Left ventricle myocardium superior (tissue), 1 donor: Measurements from ENCODE around the gene RAD21L1. TPM values are rescaled to one million over a fixed set of nuclear protein-coding genes. Genes with fewer than 3 reads are reported as not detected.
A peak's percentile ranks its signal among the peaks of the same experiment; 100 is the strongest.

Experiments used
- ATAC-seq: fragments of 200-7000 bp; cut with Tn5 transposase; one replicate; pipeline ENCODE4 v1.9.1; 2020; ENCODE audit warnings: mild to moderate bottlenecking, moderate library complexity
- DNase-seq: peaks from one replicate; pipeline ENCODE4 v3.0.0-alpha.2; 2020
- intact Hi-C: fragments of 100-400 bp; cut with micrococcal nuclease; formaldehyde crosslinking; loops from one replicate; pipeline ENCODE4 v1.11.0; 2022
- long read RNA-seq: library from polyadenylated mRNA; unstranded; transcript quantifications from one replicate; pipeline ENCODE4 v2.0.0, GENCODE V29; 2021
- total RNA-seq: library from RNA; stranded (reverse); fragmentation: NEBNext Ultra II Directional; extraction: Animal tissue kit (Norgen Biotek cat#: 25700); gene quantifications from one replicate; pipeline ENCODE4 v1.2.1, GENCODE V29; 2021
- donor health status: DM: no; HTN: yes; CAD: no; lungs with severe emphysema.

Gene RAD21L1
- not detected for total RNA-seq
- long read RNA-seq: 0 reads

DNA sequence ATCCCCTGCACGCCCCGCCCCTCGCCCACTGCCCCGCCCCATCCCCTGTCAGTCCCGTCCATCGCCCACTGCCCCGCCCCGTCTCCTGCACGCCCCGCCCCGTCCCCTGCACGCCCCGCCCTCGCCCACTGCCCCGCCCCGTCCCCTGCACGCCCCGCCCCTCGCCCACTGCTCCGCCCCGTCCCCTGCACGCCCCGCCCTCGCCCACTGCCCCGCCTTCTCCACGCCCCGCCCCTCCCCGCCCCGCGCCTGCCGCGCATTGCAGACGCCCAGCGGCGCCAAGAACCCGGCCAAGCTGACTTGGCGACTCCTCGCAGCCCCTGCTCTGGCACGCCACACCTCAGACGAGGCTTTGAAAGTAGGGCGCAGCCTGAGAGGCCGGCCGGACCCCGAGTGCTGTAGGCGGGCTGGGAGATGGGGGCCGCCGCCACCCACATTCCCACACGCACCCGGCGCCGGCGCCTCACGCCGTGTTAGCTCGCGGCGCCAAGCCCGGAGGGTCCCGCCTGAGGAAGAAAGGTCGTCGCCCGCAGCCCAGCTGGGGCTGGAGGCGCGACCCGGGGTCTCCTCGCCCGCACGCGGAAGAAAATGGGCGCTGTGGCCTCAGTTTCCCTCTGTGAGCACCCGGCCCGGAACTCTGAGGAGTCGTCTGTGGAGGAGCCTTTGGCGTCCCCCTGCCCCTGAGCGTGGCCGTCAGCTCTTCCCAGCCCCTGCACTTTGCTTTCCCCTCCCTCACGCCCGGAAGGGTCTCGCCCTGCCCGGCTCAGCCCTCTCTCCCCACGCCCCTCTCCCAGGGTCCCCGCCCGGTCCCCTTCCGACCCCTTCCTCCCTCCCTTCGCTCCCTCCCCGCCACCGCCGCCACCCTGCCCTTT, at the start of gene RAD21L1:
RAD21L1 (plus strand) TSS at position 262 of the 872 bp plus-strand sequence. CDS start 2,410 bp downstream, outside the sequence.
- intact Hi-C loops: no loop called here
- DNase-seq (peak; percentile 83), ATAC-seq (peak; percentile 97)

DNA sequence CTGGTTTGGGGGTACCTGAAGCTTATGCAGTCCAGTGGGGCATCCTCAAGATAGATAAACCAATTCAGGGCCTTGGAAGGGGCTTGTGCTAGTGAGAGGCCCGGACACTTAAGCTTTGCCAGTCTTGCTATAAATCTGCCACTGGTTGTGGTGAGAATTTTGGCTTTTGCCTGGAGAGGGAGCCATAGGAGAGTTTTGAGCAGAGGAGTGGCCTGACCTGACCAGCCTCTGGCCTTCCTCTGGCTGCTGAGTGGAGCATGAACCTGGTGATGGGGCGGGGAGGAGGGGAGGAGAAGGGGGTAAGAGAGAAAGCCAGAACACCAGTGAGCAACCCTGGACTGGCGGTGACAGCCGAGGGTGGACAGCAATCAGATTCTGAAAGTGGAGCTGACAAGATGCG, 48.2 kb upstream of the RAD21L1 start:
- no peak for ATAC-seq
- intact Hi-C loops: no loop called here

DNA sequence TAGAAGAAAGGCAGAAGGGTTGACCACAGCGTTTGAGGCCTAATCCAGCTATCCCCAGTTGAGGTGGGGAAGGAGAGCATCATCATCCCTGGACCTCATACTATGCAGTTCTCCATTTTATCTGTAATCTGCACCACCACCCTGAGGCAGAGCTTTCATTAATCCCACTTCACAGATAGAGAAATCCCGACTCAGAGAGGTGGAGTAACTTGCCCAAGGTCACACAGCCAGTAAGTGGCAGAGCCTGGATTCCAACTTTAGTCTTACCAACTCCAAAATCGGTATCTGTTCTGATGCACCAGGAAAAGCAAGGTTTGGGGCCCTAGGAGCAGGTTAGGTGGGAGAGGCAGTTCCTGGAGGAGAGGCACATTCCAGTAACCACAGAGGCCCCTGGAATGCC, 47.7 kb upstream of the RAD21L1 start:
- intact Hi-C loops: no loop called here
- no peak for ATAC-seq
- DNase-seq: no peak

More for the DNA sequence above, 48.2 kb upstream of the RAD21L1 start:
- no peak for DNase-seq

DNA sequence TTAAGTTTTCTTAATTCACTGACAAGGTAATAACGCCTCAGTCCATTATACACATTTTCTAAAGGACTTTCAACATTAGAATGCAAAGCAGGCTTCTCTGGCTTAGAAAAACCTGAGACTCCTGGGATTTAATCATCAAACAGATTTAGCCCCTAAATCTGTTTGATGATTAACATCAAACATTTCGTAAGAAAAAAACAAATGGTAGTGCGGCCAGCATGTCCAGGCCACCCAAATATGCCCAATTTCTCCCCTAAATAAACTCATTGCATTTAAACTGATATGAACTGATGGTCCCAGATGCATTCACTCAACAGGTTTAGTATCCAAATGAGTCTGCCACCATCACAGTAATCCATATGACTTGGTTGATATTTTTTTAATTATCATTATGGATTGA, 47.2 kb upstream of the RAD21L1 start:
- DNase-seq: no peak
- intact Hi-C loops: no loop called here
- no peak for ATAC-seq

DNA sequence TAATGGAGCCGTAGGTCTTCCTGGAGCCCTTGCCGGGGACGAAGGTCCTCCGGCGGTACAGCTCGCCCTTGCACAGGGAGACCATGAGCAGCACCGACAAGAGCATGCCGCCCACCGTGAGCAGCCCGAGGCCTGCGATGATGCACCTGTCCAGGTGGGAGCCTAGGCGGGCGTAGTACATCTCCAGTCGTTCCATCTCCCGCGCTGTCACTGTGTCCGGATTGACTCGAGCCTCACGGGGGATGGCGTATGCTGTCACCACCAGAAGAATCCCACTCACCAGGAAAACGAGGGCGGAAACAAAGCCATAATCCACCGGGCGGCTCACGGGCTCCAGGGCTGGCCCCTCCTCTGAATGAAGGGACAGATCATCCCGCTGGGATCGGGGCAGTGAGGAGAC, 44.9 kb upstream of the RAD21L1 start:
- intact Hi-C loops: no loop called here
- ATAC-seq: no peak

DNA sequence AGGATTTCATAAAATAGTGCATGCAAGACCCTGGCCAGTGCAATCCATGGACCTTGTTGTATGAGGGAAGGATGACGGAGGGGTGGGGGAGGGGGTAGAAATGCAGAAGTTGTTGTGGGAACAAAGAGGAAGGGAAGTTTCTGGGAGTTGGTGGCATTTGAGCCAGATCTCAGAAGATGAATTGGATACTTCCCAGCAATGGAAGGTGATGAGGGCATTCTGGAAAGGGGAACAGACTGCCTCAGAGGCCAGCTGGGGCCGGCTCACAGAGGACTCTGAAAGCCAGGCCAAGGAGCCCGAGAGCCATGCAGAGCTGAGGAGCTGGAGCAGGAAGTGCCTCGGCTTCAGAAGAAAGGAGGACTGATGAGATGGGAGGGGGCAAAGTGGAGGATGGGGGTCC, 43.7 kb upstream of the RAD21L1 start:
- ATAC-seq (no peak), DNase-seq (peak; percentile 47)
- intact Hi-C loops: no loop called here

More for the DNA sequence above, 44.9 kb upstream of the RAD21L1 start:
- DNase-seq: no peak

DNA sequence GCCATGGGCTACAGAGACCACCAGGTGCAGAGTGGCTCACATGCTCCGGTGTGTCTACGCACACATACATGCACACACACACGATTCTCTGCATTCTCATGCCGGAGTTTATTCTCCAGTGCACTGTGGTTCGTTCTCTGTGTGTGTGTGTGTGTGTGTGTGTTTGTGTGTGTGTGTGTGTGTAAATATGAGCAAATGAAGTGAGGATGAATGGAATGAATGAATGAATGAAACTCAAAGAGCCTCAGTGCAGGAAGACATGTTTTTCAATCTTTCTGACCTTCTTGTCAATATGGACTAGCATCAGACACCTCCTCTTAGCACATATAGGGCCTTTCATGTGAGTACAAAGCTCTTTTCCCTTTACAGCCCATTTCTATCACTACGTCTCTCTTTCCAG, 42.7 kb upstream of the RAD21L1 start:
- ATAC-seq (no peak), DNase-seq (no peak)
- intact Hi-C loops: no loop called here

DNA sequence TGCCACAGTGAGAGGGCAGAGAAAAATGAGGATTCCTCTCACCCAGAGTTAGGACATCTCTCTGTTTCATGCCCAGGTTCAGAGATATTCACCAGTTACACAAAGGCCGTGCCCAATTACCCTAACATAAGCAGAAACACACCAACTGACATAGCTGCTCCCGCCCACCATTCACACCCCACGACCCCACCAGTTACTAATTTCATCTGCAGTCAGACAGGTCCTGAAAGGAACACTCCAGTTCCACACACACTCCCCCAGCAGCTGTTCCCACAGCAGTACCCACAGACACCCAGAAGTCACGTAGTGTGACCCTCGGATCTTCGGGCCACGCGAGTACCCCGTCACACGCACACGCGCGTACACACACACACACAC, 41.6 kb upstream of the RAD21L1 start:
- ATAC-seq: no peak
- intact Hi-C loops: no loop called here
- DNase-seq: no peak

DNA sequence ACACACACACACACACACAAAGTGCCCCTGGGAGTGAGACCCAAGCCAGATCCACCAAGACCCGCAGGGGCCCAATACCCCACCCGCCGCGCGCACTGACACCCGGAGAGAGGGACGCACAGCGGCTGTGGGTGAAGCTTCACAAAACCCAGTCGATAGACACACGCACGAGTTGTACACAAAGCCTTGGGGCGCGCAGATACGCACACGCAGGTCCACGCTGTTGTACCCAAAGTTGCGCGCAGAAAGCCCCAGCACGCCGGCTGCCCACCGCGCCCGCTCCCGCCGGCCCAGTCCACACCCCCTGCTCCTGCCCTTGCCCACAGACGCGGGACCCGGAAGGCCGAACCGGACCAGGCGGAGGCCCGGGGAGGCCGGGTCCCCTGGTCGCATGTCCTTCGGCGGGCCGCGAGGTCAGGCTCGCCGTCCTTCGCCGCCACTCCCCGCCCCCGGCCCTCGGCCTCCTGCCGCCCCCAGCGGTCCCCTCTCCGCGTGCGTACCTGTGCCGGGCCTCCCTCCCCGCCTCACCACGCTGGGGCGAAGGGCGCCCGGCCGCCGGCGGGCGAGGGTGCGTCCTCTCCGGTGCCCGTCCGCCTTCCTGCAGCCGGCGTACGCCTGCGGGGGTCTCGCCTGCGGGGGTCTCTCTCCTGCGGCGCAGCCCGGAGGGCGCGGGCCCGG, 41.1 kb upstream of the RAD21L1 start, which contains the start of gene TMEM74B:
TMEM74B (minus strand) TSS at position 344 of the 678 bp plus-strand sequence. CDS start 1,180 bp downstream, outside the sequence.
- intact Hi-C loops: no loop called here
- DNase-seq (peak; percentile 40), ATAC-seq (peak; percentile 24)

DNA sequence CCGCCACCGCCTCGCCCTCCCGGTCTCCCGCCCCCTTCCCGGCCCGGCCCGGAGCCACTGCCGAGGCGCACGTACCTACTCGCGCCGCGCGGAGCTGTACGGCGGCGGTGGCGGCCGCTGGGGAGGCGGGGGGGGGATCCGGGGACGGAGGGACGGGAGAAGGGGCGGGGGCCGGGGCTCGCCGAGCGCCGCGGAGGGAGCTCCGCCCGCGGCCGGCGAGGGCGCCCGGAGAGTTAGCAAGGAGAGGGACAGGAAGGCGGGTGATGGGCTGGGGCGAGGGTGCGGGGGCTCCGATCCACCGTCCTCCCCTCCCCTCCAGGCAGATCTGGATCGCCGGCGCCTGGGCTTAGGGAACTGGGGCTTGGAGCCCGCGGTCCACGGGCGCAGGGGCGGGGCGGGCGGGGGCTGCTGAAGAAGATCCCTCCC, 40.5 kb upstream of the RAD21L1 start:
- DNase-seq (peak; percentile 37), ATAC-seq (peak; percentile 60)
- intact Hi-C loops: no loop called here

DNA sequence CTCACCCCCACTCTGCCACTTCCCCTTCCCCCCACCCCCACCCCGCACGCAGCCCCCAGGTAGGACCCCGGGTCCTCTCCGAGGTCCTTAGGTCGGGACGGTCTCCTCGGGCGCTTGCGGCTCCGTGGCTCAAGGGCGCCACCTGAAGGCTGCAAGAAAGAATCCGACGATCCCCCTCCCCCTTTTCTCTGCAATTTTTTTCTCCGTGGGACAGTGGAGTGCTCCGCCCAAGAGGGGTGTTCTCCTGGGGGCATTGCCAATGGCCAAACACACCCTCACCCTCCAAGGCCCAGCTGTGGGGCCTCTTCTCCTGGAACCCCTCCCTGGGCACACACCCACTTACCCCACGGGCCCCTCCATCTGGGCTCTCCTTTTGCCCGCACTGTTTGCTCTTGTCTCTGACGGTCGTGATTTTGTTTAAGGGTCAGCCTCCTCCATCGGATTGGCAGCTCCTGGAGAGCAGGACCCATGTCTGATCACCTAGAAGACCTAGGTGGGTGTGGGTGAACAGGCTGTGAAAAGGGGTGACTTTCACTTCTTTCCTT, 40.0 kb upstream of the RAD21L1 start:
- intact Hi-C loops: no loop called here
- peak; percentile 81 for ATAC-seq
- DNase-seq: peak; percentile 66

DNA sequence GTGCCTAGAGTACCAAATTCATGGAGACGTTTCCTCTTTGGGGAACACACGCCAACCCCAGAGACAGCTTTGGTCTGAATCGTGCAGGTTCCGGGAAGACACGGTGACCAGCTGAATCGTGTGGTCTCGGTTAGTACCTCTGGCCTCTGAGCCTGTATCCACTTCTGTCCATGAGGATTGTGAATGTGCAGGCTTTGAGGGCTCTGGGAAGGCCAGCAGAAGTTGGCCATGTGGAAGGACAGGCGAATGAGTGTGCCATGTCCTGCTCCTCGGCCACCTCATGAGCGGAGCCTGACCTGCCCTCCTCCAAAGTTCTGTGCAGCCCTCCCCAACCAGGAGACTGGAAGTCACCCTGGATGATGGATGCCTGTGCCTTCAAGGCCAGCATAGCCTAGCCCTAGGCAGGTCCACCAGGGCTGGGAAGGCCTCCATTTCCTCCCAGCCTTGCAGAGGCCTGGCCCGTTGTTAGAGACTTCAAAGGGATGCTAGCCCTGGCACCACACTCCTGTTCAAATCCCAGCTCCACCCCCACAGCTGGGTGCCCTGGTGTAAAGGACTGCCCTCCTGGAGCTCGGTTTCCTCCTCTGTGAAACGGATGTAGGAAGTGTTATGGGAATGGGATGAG, 39.4 kb upstream of the RAD21L1 start:
- no peak for ATAC-seq
- intact Hi-C loops: no loop called here

DNA sequence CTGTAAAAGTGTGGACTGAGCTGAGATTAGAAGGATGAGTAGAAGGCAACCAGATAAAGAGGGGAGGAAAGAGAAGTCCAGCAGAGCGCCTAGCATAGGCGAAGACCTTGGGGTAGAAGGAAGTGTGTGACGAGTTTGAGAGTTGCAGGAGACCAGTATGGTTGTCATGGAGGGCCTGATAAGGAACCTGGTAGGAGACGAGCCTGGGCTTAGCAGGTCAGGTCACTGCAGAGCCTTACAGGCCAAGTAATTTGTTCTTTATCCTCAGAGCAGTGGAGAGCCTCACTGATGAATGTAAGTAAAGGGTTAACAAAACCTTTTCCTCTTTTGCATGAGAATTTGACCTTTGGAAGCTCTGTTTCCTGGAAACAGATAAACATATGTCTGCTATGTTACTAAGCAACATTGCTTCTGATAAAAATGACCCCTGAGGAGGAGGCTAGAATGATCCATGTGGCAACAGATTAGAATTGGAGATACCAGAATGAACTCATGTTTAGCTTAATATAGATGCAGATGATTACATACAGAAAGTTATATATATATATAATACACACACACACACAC, 38.2 kb upstream of the RAD21L1 start:
- intact Hi-C loops: no loop called here
- DNase-seq (no peak), ATAC-seq (no peak)

More for the DNA sequence above, 39.4 kb upstream of the RAD21L1 start:
- no peak for DNase-seq

DNA sequence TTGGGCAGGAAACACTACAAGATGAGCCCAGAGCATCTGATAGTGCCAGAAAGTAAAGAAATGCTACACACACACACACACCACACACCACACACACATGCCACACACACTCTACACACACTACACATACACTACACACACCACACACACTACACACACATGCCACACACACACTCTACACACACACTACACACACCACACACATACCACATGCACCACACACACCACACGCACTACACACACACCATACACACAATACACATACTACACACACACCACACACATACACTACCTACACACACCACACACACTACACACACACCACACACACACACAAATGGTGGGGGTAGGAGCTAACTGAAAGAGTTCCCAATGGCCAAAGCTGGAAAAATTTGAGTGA, 37.5 kb upstream of the RAD21L1 start:
- intact Hi-C loops: no loop called here
- no peak for DNase-seq
- ATAC-seq: no peak

DNA sequence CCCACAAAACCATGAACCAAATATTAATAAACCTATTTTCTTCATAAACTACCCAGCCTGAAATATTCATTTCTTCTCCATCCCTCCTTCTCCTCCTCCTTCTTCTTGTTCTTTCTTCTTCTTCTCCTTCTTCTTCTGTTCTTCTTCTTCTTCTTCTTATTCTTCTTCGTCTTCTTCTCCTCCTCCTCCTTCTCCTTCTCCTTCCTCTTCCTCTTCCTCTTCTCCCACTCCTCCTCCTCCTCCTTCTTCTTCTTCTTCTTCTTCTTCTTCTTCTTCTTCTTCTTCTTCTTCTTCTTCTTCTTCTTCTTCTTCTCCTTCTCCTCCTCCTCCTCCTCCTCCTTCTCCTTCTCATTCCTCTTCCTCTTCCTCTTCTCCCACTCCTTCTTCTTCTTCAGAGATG, 36.0 kb upstream of the RAD21L1 start:
- ATAC-seq: no peak
- DNase-seq: no peak
- intact Hi-C loops: no loop called here

DNA sequence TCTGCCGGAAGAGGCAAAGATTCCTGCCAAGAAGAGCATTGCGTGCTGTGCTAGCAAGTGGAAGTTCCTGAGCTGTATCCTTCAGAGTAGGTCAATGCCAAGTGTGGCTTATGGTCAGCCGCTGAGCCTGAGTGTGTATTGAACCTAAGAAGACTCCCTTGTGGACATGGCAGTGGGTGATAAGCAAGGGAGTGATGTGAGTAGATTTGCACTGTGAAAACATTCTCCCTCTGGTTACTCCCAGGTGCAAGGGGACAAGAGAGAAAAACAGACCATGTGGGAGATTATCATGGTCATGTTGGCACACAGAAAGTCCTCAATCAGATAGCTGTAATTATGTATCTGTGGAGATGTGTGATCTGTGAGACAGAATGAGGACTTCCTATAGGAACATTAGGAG, 35.0 kb upstream of the RAD21L1 start:
- no peak for ATAC-seq
- intact Hi-C loops: no loop called here
- DNase-seq: no peak

DNA sequence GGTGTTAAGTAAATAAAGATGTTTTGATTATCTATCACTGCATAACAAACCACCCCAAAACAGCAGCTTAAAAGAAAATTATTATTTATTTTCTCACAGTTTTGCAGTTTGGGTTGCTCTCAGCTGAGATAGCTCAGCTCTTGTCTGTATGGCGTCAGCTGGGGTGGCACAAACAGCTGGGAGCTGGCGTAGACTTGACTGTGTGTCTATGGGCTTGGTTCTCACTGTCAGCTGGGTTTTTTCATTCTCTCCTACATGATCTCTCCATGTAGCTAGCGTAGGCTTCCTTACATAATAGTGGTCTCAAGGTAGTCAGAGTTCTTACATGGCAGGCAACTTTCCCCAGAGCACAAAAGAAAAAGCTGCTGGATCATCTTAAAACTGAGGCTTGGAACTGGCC, 34.5 kb upstream of the RAD21L1 start:
- intact Hi-C loops: no loop called here
- ATAC-seq: no peak

DNA sequence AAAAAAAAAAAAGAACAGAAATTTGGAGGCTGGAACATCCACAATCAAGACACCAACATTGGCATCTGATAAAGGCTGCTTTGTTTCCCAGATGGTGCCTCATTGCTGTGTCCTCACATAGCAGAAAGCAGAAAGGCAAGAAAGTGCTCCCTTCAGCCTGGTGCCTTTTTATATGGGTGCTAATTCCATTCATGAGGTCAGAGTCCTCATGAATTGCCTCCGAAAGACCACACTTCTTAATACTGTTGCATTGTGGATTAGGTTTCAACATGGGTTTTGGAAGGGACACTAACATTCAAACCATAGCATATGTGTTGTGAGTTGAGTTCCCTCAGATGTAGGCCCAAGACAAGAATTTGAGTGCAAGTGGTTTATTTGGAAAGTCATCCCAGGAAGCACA, 30.6 kb upstream of the RAD21L1 start:
- no peak for ATAC-seq
- no peak for DNase-seq
- intact Hi-C loops: no loop called here

More for the DNA sequence above, 34.5 kb upstream of the RAD21L1 start:
- DNase-seq: no peak

DNA sequence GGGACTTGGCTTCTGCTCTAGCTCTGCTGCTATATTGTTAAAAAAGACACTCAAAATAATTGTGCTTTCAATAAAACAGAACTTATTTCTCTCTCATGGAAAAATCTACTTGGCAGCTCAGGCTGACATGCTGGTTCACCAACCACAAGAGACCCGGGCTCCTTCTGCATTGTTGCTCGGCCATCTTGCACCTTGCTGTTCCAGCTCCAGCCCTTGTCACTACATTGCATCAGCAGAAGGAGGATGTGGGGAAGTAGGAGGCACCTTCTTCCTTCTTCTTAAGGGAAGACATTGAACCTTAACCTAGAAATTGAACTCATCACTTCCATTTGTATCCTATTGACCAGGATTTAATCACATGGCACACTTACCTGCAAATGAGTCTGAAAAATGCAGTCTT, 29.2 kb upstream of the RAD21L1 start:
- no peak for ATAC-seq
- no peak for DNase-seq
- intact Hi-C loops: no loop called here
